Embryonic facial prominence (tissue), 1 donor: ENCODE measurements around the gene BHMT2.

Experiments
- DNase-seq: peaks from one replicate; pipeline ENCODE4 v3.0.0-alpha.2; 2016; ENCODE audit errors: extremely low spot score

Gene BHMT2

DNA sequence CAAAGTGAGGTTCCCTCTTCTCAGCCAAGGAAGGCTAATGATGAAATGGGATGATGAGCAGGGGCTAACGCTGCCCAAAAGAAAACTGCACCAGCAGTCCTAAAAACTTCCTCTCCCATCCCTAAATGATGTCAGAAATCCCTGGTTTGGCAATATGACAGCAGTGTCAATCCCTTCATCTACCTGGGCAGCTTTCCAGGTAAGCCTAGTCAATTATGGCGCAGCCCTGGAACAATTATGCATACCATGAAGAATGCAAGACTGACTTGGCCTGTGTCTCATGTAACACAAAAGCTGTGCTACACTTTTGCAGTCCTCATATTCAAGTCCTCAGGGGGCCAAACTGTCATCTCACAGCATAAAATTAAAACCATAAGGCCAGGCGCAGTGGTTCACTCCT, 7.1 kb upstream of the BHMT2 start:
- no peak for DNase-seq

DNA sequence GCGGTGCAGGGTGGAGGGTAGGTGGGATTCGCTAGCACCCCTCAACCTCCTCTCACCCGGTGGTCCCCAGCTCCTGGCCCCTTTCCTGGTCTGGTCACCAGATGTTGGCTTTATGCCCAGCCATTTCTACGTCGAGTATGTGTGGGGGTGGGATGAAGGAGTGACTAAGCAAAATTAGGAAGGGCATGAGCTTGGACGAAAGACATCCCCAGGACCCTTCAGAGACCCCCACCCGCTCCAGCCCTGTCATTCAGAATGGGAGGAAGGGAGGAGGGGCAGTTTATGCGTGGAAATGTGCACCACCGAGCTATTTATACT, 742 bp downstream of the BHMT2 start:
- DNase-seq, result no peak

GRCh38 chr5:79074641-79075040, 5.1 kb downstream of the BHMT2 start:
- no peak for DNase-seq

GRCh38 chr5:79075646-79076426, 6.3 kb downstream of the BHMT2 start:
- DNase-seq, result no peak

GRCh38 chr5:79076819-79077218, 7.3 kb downstream of the BHMT2 start:
- DNase-seq, result no peak

DNA sequence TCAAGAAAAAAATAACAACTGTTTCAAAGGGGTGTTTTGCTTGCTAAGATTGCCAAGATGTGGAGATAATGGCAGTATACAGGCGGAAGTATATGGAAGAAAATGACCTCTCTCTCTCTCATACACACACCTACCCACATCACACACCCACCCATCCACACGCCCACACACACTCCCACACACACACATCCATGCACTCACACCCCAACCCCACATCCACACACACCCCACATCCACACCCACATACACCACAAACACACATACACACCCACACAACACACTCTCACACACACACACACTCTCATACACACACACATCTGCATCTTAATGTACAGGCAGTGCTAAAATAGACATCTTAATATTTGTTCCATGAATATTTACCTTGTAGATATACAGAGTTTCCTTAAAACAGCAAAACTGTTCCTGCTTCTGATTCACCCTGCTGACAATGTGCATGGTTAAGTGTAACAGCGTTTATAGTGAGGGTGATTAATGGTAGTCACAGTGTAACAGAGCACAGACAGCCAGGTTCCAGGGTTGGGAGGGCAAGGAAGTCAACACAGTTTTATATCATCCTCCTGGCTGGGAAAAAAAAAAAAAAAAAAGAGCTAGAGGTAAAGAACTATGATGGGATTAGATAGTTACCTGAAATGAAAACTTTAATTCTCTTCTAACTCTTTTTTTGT, 8.3 kb downstream of the BHMT2 start:
- no peak for DNase-seq

GRCh38 chr5:79080804-79081203, 11.2 kb downstream of the BHMT2 start:
- no peak for DNase-seq

GRCh38 chr5:79081779-79082178, 12.2 kb downstream of the BHMT2 start:
- DNase-seq, result no peak

DNA sequence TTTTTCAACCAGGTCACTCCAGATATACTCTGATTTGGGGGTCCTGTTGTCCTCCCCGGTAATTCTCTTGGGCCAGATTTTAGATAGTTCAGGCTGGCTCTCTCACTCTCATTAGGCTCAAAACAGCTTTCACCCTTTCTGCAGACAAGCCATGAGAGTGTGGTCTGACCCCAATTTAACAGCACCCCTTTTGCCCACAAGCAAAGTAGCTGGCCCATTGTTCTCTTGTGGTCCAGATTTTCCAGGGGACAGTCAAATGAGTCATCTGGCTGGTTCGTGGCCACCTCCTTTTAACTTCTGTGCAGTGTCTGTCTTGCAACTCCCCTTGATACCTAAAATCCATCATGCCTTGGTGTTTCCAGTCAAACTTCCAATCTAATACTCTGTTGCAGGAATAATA, 16.5 kb downstream of the BHMT2 start:
- DNase-seq, result no peak

- no peak for DNase-seq
Measured at GRCh38 chr5:79088507-79088906, 18.9 kb downstream of the BHMT2 start.

DNA sequence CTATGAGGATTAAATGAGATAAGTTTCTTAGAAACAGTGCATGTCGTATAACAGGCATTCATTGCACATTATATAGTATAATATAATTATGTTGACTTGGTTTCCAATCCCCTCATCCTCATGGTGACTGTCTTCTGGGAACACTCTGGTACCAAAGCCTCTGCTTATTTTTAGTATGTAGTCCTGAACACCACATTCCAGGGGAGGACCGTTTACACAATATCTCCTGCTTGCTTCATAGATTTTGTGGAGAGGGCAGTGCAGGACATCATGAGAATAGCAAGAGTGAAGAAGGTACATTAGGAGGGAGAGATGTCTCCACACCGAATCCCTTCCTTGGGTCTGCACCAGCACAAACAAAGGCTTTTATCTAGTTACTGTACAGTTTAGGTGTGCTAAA, 21.5 kb downstream of the BHMT2 start:
- no peak for DNase-seq

DNA sequence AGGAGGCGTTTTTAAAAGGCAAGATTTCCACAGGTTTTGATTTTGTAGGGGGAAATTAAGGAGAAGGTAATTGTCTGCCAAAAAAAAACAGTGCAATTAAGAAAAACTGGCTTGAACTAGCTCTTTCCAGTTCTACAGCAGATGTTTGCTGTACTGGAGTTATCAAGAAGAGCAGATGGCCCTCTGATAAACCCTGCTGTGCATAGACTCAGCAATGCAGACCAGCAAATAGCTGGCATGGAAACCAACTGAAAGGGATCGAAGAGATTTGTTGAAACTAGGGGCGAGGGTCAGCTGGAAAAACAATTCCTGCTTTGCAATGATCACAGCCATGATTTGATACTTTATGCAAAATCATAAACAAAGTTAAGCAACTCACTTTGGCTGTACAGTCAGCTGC, 24.2 kb downstream of the BHMT2 start:
- no peak for DNase-seq

DNA sequence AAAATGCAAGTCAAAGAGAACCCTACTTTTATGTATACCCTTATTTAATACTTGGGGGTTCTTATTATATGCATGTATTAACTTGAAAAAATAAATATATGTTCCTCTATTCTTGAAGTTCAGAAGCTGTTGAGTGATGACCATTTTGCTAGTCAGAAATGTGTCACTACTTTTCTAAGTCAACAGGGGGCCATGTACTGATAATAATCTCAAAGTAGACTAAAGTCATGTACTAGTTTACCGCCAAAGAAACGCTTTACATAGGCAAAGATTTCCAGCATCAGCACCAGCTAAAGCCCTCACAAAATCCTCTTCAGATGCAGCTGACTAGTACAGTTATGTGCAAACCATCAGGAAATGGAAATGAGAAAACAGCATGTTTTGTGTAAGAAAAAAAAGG, 36.3 kb downstream of the BHMT2 start:
- DNase-seq, result no peak

GRCh38 chr5:79107020-79107796, 37.6 kb downstream of the BHMT2 start:
- DNase-seq, result no peak

DNA sequence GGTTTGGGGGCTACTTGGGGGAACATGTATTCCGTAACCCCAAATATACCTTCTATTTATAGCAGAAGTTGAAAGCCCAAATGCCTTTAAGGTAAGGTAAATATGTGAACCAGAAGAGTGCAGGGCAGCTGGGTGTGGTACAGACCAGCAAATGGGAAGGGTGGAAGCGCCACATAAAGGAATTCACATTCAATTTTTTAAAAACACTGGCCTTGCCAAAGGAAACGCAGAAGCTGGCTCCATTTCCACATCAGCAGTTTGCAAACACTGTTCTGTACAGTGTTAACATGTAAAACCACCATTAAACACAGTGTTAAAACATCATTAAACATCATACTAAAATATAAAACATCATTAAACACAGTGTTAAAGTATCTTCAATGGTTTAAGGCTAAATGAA, 38.5 kb downstream of the BHMT2 start:
- no peak for DNase-seq

GRCh38 chr5:79108792-79109191, 39.2 kb downstream of the BHMT2 start:
- DNase-seq, result no peak

DNA sequence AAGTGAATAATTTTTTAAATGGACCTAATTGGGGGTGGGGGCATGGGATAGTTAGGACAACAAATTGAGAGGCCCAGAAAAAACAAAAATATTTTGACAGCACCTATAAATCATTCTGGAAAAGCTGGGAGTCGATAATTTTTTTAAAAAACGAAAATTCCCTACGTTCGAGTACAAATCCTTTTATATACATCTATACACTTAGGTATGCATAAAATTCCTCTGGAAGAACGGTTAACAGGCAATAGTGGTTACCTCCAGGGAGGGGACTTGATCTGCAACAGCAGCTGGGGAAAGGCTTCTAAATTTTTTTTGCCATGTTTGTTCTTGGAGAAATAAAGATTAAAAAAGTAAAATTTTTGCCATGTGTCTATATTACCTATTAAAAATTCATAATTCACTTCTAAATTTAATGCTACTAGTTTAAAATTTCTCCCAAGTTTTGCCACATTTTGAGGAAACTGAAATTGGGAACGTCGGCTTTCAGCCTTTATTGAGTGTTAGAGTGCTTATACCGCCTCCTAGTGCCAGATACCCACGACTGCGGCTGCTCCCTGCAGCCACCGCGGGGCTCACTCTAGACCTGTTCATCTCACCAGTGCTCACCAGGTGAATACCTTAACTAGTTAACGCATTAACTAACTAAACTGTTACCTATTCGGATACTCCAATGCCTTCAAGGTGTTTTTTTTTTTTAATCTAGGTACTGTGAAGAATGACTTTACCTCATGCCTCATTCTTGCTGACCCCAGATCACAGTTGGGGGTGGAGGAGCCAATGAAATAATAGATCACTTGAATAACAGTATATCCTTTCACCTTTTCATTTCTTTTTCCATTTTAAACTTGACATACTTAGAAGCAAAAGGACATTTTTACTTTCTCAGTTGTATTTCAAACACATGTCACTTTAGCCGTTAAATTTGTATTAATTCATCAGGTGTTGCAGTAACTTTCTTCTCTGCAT, 40.2 kb downstream of the BHMT2 start:
- DNase-seq, result no peak

GRCh38 chr5:79111387-79111959, 41.9 kb downstream of the BHMT2 start, which contains the start of gene BHMT:
BHMT (plus strand) TSS chr5:79111809; CDS start chr5:79111886, 77 bp downstream.
- DNase-seq, result no peak

GRCh38 chr5:79111960-79112702, 42.6 kb downstream of the BHMT2 start:
- no peak for DNase-seq

DNA sequence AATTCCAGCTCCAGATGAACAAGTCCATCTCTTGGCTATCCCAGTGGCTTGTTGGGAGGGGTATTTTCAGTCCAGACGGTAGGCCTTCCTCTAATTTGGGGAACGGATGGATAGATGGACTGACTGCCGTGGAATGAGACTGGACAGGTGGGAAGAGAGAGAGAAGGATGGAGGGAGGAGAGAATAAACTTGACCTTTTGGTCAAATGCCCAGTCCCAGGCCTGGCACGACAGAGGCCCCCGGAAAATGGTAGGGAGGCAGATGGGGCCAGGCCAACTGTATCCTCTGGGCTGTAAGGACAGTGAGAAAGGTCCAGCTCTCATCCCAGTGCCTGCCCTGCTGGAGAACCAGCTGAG, 43.1 kb downstream of the BHMT2 start:
- DNase-seq, result no peak

GRCh38 chr5:79119486-79119885, 49.9 kb downstream of the BHMT2 start:
- no peak for DNase-seq
